ENCODE data around the gene AGRN.

AGRN gene

GRCh38 chr1:999725-1000356 is 20.1 kb upstream of the AGRN start, which contains the start of gene HES4:
HES4 (minus strand) TSS chr1:1000097; CDS start chr1:999973, 124 bp downstream.
- peaks cover 81% of the 10 kb centered on the region for H3K27me3 ChIP-seq (replicated peaks; ENCODE audit: insufficient read depth, low read length)
- H3K9me2 ChIP-seq (replicated peaks; ENCODE audit: insufficient read depth, low read length), result no peaks in the 10 kb centered on the region
- H3K4me1 ChIP-seq (ENCODE audit: low read length), result no peaks in the 10 kb centered on the region
- H3K9me3 ChIP-seq (replicated peaks; ENCODE audit: insufficient read depth, low read length), result no peaks in the 10 kb centered on the region
- no peak within 1 kb of the TSS for H3K9ac ChIP-seq (ENCODE audit: low read length)
- no peak within 1 kb of the TSS for H3K27ac ChIP-seq (ENCODE audit: low read length)
- no peaks in the 10 kb centered on the region for H4K20me1 ChIP-seq (ENCODE audit: insufficient read depth, low read length)
- TF ChIP-seq EZH2phosphoT487 (IDR thresholded peaks at IDR 0.05; ENCODE audit: low read length) (no peak), CTCF (IDR thresholded peaks at IDR 0.05; ENCODE audit: low read length) (no peak), EZH2 (optimal IDR thresholded peaks at IDR 0.05; ENCODE audit: low read depth, low read length) (no peak)
- H2AFZ ChIP-seq (ENCODE audit: low read length), result no peak within 1 kb of the TSS
- no peak for DNase-seq
- H3K79me2 ChIP-seq (ENCODE audit: low read length), result no peaks in the 10 kb centered on the region
- no peaks in the 10 kb centered on the region for H3K36me3 ChIP-seq (replicated peaks; ENCODE audit: insufficient read depth, low read length)
- H3K4me2 ChIP-seq (ENCODE audit: low read depth, low read length), result no peak within 1 kb of the TSS
- H3F3A ChIP-seq (ENCODE audit: insufficient read depth, low read length), result no peaks in the 10 kb centered on the region
- no peak within 1 kb of the TSS for H3K4me3 ChIP-seq (ENCODE audit: low read length)

- Histone ChIP-seq H3K9me3 (replicated peaks; ENCODE audit: insufficient read depth, low read length) (no peaks in the 10 kb centered on the region), H2AFZ (ENCODE audit: low read length) (no peak overlapping the region), H3K9me2 (replicated peaks; ENCODE audit: insufficient read depth, low read length) (no peaks in the 10 kb centered on the region), H3K27me3 (replicated peaks; ENCODE audit: insufficient read depth, low read length) (peaks cover 81% of the 10 kb centered on the region), H3F3A (ENCODE audit: insufficient read depth, low read length) (no peaks in the 10 kb centered on the region), H3K36me3 (replicated peaks; ENCODE audit: insufficient read depth, low read length) (no peaks in the 10 kb centered on the region), H3K4me2 (ENCODE audit: low read depth, low read length) (no peak overlapping the region), H4K20me1 (ENCODE audit: insufficient read depth, low read length) (no peaks in the 10 kb centered on the region), H3K4me3 (ENCODE audit: low read length) (no peak overlapping the region), H3K9ac (ENCODE audit: low read length) (no peak overlapping the region), H3K79me2 (ENCODE audit: low read length) (no peaks in the 10 kb centered on the region), H3K4me1 (ENCODE audit: low read length) (no peaks in the 10 kb centered on the region), H3K27ac (ENCODE audit: low read length) (no peak overlapping the region)
- DNase-seq, result no peak
- TF ChIP-seq EZH2phosphoT487 (IDR thresholded peaks at IDR 0.05; ENCODE audit: low read length) (no peak), CTCF (IDR thresholded peaks at IDR 0.05; ENCODE audit: low read length) (no peak), EZH2 (optimal IDR thresholded peaks at IDR 0.05; ENCODE audit: low read depth, low read length) (no peak)
Measured at GRCh38 chr1:1000357-1001056, 19.4 kb upstream of the AGRN start.

GRCh38 chr1:1001057-1001783 is 18.7 kb upstream of the AGRN start:
- no peaks in the 10 kb centered on the region for H4K20me1 ChIP-seq (ENCODE audit: insufficient read depth, low read length)
- no peak overlapping the region for H3K4me2 ChIP-seq (ENCODE audit: low read depth, low read length)
- DNase-seq, result no peak
- H2AFZ ChIP-seq (ENCODE audit: low read length), result no peak overlapping the region
- TF ChIP-seq EZH2phosphoT487 (IDR thresholded peaks at IDR 0.05; ENCODE audit: low read length), result no peak
- H3K27me3 ChIP-seq (replicated peaks; ENCODE audit: insufficient read depth, low read length), result peaks cover 81% of the 10 kb centered on the region
- no peaks in the 10 kb centered on the region for H3K79me2 ChIP-seq (ENCODE audit: low read length)
- H3K4me1 ChIP-seq (ENCODE audit: low read length), result no peaks in the 10 kb centered on the region
- H3K4me3 ChIP-seq (ENCODE audit: low read length), result no peak overlapping the region
- no peak overlapping the region for H3K9ac ChIP-seq (ENCODE audit: low read length)
- H3F3A ChIP-seq (ENCODE audit: insufficient read depth, low read length), result no peaks in the 10 kb centered on the region
- no peak overlapping the region for H3K27ac ChIP-seq (ENCODE audit: low read length)
- no peaks in the 10 kb centered on the region for H3K9me3 ChIP-seq (replicated peaks; ENCODE audit: insufficient read depth, low read length)
- no peaks in the 10 kb centered on the region for H3K36me3 ChIP-seq (replicated peaks; ENCODE audit: insufficient read depth, low read length)
- H3K9me2 ChIP-seq (replicated peaks; ENCODE audit: insufficient read depth, low read length), result no peaks in the 10 kb centered on the region

All from MM.1S (cell line).